WTC11 (cell line): ENCODE data around the gene BCAR3. TPM values are rescaled to one million over a fixed set of nuclear protein-coding genes. Genes with fewer than 3 reads are reported as not detected.

ENCODE experiments used
- ATAC-seq: fragments of 200-7000 bp; cut with Tn5 transposase; 2 replicates; pipeline ENCODE4 v1.10.0; 2021; ENCODE audit warnings: mild to moderate bottlenecking, moderate library complexity
- CTCF ChIA-PET: fragments of 300-600 bp; sonication (Branson Sonifier 250); formaldehyde crosslinking; loops from one replicate; lab custom pipeline; 2021; ENCODE audit warnings: antibody characterized with exemption; lab: Charles Lee
- POLR2A ChIA-PET: fragments of 350-600 bp; sonication (Branson Sonifier 250); formaldehyde crosslinking; loops from one replicate; lab custom pipeline; 2021; ENCODE audit warnings: antibody characterized with exemption; lab: Charles Lee
- DNase-seq: peaks from one replicate; pipeline ENCODE4 v3.0.0; 2021; ENCODE audit warnings: low spot score
- H3K27ac Mint-ChIP-seq: 2 replicates; pipeline ENCODE4 v1.8.0; 2021; ENCODE audit warnings: mixed read lengths
- H3K27me3 Mint-ChIP-seq: 2 replicates; pipeline ENCODE4 v1.8.0; 2021; ENCODE audit warnings: low read depth, mild to moderate bottlenecking, moderate library complexity, mixed read lengths
- H3K36me3 Mint-ChIP-seq: 2 replicates; pipeline ENCODE4 v1.8.0; 2021; ENCODE audit warnings: mixed read lengths
- H3K4me1 Mint-ChIP-seq: 2 replicates; pipeline ENCODE4 v1.8.0; 2022; ENCODE audit warnings: mixed read lengths
- H3K4me3 Mint-ChIP-seq: 2 replicates; pipeline ENCODE4 v1.8.0; 2021; ENCODE audit warnings: mild to moderate bottlenecking, moderate library complexity, mixed read lengths
- H3K9me3 Mint-ChIP-seq: 2 replicates; pipeline ENCODE4 v1.8.0; 2021; ENCODE audit warnings: mixed read lengths
- CREB1 ChIP-seq: sonication (generic); formaldehyde crosslinking; IDR thresholded peaks from 2 replicates; pipeline ENCODE4 v1.8.0; 2023; ENCODE audit warnings: mild to moderate bottlenecking, missing genetic modification reagents
- FOXJ3 ChIP-seq: sonication (generic); formaldehyde crosslinking; IDR thresholded peaks from 2 replicates; pipeline ENCODE4 v1.9.0; 2021; ENCODE audit warnings: missing genetic modification reagents, mild to moderate bottlenecking, borderline replicate concordance
- FOXK1 ChIP-seq: sonication (generic); formaldehyde crosslinking; IDR thresholded peaks from 2 replicates; pipeline ENCODE4 v1.8.0; 2022; ENCODE audit warnings: mild to moderate bottlenecking, moderate library complexity, missing genetic modification reagents
- JAZF1 ChIP-seq: fragments of 250-450 bp; sonication (Bioruptor Pico); IDR thresholded peaks from 2 replicates; pipeline ENCODE4 v1.9.0; 2021; ENCODE audit warnings: moderate library complexity, mild to moderate bottlenecking, inconsistent platforms
- NR1H2 ChIP-seq: sonication (generic); formaldehyde crosslinking; IDR thresholded peaks from 2 replicates; pipeline ENCODE4 v1.9.0; 2021; ENCODE audit warnings: mild to moderate bottlenecking, moderate library complexity, missing genetic modification reagents
- TEAD4 ChIP-seq: sonication (generic); formaldehyde crosslinking; IDR thresholded peaks from 2 replicates; pipeline ENCODE4 v1.8.0; 2022; ENCODE audit warnings: mild to moderate bottlenecking, missing genetic modification reagents
- TP53 ChIP-seq: sonication (generic); formaldehyde crosslinking; IDR thresholded peaks from 2 replicates; pipeline ENCODE4 v1.8.1; 2023; ENCODE audit warnings: mild to moderate bottlenecking, missing genetic modification reagents
- ZNF121 ChIP-seq: sonication (generic); formaldehyde crosslinking; IDR thresholded peaks from 2 replicates; pipeline ENCODE4 v1.8.0; 2023; ENCODE audit warnings: missing genetic modification reagents
- ZNF138 ChIP-seq: sonication (generic); formaldehyde crosslinking; conservative IDR thresholded peaks from 2 replicates; pipeline ENCODE4 v1.8.1; 2022; ENCODE audit warnings: mild to moderate bottlenecking, moderate library complexity, missing genetic modification reagents
- ZNF232 ChIP-seq: sonication (generic); formaldehyde crosslinking; IDR thresholded peaks from 2 replicates; pipeline ENCODE4 v1.8.0; 2022; ENCODE audit warnings: mild to moderate bottlenecking, missing genetic modification reagents
- ZNF263 ChIP-seq: sonication (generic); formaldehyde crosslinking; IDR thresholded peaks from 2 replicates; pipeline ENCODE4 v1.8.1; 2022; ENCODE audit warnings: low read depth, mild to moderate bottlenecking, moderate library complexity, missing genetic modification reagents
- total RNA-seq: library from RNA; stranded (reverse); gene quantifications from 3 replicates; pipeline ENCODE4 v1.2.3, GENCODE V29; 2021
- TF ChIP-seq, protein P1 (sequence below): sonication (generic); formaldehyde crosslinking; IDR thresholded peaks from 2 replicates; pipeline ENCODE4 v1.8.1; 2023; ENCODE audit warnings: mild to moderate bottlenecking, missing genetic modification reagents
- TF ChIP-seq, protein P2 (sequence below): fragments of 250-450 bp; sonication (Bioruptor Pico); IDR thresholded peaks from 2 replicates; pipeline ENCODE4 v1.9.0; 2021; ENCODE audit warnings: mild to moderate bottlenecking
- TF ChIP-seq, protein P3 (sequence below): sonication (generic); formaldehyde crosslinking; IDR thresholded peaks from 2 replicates; pipeline ENCODE4 v1.8.1; 2023; ENCODE audit warnings: mild to moderate bottlenecking, moderate library complexity, missing genetic modification reagents
- TF ChIP-seq, protein P4 (sequence below): sonication (generic); formaldehyde crosslinking; IDR thresholded peaks from 2 replicates; pipeline ENCODE4 v1.8.1; 2022; ENCODE audit warnings: mild to moderate bottlenecking, moderate library complexity, missing genetic modification reagents
- TF ChIP-seq, protein P5 (sequence below): fragments of 250-450 bp; sonication (Bioruptor Pico); IDR thresholded peaks from 2 replicates; pipeline ENCODE4 v1.9.0; 2021; ENCODE audit warnings: moderate library complexity, mild to moderate bottlenecking, inconsistent platforms, borderline replicate concordance
- TF ChIP-seq, protein P6 (sequence below): sonication (generic); formaldehyde crosslinking; conservative IDR thresholded peaks from 2 replicates; pipeline ENCODE4 v1.8.1; 2022; ENCODE audit warnings: mild to moderate bottlenecking, missing genetic modification reagents
- TF ChIP-seq, protein P7 (sequence below): fragments of 250-450 bp; sonication (Bioruptor Pico); IDR thresholded peaks from 2 replicates; pipeline ENCODE4 v1.8.0; 2021; ENCODE audit warnings: mild to moderate bottlenecking
- TF ChIP-seq, protein P8 (sequence below): sonication (generic); formaldehyde crosslinking; IDR thresholded peaks from 2 replicates; pipeline ENCODE4 v1.8.0; 2022; ENCODE audit warnings: mild to moderate bottlenecking, missing genetic modification reagents
- TF ChIP-seq, protein P9 (sequence below): sonication (generic); formaldehyde crosslinking; IDR thresholded peaks from 2 replicates; pipeline ENCODE4 v1.8.1; 2023; ENCODE audit warnings: mild to moderate bottlenecking, missing genetic modification reagents, moderate library complexity
- TF ChIP-seq, protein P10 (sequence below): sonication (generic); formaldehyde crosslinking; IDR thresholded peaks from 2 replicates; pipeline ENCODE4 v1.8.1; 2023; ENCODE audit warnings: mild to moderate bottlenecking, missing genetic modification reagents, moderate library complexity

The BCAR3 gene
- total RNA-seq, 1 experiment from 2014 or later = 14.8 TPM

DNA sequence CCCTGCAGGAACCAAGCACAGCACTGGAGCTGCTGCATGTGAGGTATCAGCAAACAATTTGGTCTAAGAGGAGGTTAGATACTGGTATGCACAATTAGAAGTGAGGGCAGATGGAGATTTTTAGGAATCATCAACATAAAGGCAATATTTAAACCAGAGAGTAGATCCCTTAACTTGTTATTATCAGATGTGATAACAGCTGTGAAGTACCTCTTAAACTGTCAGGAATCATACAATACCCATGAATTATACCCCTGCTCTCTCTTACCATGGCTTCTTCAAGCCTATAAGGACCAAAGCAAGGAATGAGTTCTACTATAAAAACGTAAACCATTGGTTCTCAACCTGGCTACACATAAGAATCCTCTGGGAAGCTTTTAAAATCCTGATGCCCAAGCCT, 3.9 kb downstream of the BCAR3 start (continued):
- TF ChIP-seq, protein P1, sequence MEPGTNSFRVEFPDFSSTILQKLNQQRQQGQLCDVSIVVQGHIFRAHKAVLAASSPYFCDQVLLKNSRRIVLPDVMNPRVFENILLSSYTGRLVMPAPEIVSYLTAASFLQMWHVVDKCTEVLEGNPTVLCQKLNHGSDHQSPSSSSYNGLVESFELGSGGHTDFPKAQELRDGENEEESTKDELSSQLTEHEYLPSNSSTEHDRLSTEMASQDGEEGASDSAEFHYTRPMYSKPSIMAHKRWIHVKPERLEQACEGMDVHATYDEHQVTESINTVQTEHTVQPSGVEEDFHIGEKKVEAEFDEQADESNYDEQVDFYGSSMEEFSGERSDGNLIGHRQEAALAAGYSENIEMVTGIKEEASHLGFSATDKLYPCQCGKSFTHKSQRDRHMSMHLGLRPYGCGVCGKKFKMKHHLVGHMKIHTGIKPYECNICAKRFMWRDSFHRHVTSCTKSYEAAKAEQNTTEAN (CRISPR knock-in tag) = no peak
- TF ChIP-seq FOXK1 (CRISPR knock-in tag) = no peak

DNA sequence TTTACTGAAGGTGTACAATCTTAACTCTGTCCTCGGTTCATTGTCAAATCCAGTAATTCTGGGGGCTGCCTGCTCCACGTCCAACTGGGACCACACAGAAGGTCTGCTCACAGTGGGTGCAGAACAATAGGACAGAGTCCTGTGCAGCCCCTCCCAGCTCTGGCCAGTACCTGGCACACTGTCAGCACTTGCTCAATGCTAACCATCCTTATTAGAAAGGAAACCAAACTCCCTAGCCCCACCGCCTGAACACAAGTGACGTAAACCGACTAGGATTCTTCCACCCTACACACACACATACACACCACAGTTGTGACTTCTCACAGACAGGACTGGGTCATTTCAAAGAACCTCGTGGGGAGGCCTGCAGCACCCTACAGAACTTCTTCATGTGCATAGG, 5.2 kb downstream of the BCAR3 start:
- H3K4me3 Mint-ChIP-seq = no peak overlapping the region
- H3K36me3 Mint-ChIP-seq = peaks cover 21% of the 10 kb centered on the region
- H3K4me1 Mint-ChIP-seq = peaks cover 37% of the 10 kb centered on the region
- H3K27me3 Mint-ChIP-seq = peaks cover 10% of the 10 kb centered on the region
- H3K9me3 Mint-ChIP-seq = no peaks in the 10 kb centered on the region
- no peak for ATAC-seq
- TF ChIP-seq ZNF263 (CRISPR knock-in tag) = no peak
- TF ChIP-seq, protein P2, sequence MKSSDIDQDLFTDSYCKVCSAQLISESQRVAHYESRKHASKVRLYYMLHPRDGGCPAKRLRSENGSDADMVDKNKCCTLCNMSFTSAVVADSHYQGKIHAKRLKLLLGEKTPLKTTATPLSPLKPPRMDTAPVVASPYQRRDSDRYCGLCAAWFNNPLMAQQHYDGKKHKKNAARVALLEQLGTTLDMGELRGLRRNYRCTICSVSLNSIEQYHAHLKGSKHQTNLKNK (CRISPR knock-in tag) = no peak
- TF ChIP-seq, protein P3, sequence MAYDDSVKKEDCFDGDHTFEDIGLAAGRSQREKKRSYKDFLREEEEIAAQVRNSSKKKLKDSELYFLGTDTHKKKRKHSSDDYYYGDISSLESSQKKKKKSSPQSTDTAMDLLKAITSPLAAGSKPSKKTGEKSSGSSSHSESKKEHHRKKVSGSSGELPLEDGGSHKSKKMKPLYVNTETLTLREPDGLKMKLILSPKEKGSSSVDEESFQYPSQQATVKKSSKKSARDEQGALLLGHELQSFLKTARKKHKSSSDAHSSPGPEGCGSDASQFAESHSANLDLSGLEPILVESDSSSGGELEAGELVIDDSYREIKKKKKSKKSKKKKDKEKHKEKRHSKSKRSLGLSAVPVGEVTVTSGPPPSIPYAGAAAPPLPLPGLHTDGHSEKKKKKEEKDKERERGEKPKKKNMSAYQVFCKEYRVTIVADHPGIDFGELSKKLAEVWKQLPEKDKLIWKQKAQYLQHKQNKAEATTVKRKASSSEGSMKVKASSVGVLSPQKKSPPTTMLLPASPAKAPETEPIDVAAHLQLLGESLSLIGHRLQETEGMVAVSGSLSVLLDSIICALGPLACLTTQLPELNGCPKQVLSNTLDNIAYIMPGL = no peak
- TF ChIP-seq FOXJ3 (CRISPR knock-in tag) = no peak
- TF ChIP-seq, protein P4, sequence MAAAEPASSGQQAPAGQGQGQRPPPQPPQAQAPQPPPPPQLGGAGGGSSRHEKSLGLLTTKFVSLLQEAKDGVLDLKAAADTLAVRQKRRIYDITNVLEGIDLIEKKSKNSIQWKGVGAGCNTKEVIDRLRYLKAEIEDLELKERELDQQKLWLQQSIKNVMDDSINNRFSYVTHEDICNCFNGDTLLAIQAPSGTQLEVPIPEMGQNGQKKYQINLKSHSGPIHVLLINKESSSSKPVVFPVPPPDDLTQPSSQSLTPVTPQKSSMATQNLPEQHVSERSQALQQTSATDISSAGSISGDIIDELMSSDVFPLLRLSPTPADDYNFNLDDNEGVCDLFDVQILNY (CRISPR knock-in tag) = no peak
- TF ChIP-seq, protein P5, sequence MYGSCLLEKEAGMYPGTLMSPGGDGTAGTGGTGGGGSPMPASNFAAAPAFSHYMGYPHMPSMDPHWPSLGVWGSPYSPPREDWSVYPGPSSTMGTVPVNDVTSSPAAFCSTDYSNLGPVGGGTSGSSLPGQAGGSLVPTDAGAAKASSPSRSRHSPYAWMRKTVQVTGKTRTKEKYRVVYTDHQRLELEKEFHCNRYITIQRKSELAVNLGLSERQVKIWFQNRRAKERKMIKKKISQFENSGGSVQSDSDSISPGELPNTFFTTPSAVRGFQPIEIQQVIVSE = no peak
- no peak for TF ChIP-seq ZNF232 (CRISPR knock-in tag)
- no peak for TF ChIP-seq TP53 (CRISPR knock-in tag)
- TF ChIP-seq ZNF138 (CRISPR knock-in tag) = no peak
- TF ChIP-seq, protein P6, sequence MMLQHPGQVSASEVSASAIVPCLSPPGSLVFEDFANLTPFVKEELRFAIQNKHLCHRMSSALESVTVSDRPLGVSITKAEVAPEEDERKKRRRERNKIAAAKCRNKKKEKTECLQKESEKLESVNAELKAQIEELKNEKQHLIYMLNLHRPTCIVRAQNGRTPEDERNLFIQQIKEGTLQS (CRISPR knock-in tag) = no peak
- TF ChIP-seq ZNF121 (CRISPR knock-in tag) = no peak
- no peak for TF ChIP-seq TEAD4 (CRISPR knock-in tag)
- TF ChIP-seq, protein P7, sequence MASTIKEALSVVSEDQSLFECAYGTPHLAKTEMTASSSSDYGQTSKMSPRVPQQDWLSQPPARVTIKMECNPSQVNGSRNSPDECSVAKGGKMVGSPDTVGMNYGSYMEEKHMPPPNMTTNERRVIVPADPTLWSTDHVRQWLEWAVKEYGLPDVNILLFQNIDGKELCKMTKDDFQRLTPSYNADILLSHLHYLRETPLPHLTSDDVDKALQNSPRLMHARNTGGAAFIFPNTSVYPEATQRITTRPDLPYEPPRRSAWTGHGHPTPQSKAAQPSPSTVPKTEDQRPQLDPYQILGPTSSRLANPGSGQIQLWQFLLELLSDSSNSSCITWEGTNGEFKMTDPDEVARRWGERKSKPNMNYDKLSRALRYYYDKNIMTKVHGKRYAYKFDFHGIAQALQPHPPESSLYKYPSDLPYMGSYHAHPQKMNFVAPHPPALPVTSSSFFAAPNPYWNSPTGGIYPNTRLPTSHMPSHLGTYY (CRISPR knock-in tag) = no peak
- no peak for TF ChIP-seq CREB1
- TF ChIP-seq, protein P8, sequence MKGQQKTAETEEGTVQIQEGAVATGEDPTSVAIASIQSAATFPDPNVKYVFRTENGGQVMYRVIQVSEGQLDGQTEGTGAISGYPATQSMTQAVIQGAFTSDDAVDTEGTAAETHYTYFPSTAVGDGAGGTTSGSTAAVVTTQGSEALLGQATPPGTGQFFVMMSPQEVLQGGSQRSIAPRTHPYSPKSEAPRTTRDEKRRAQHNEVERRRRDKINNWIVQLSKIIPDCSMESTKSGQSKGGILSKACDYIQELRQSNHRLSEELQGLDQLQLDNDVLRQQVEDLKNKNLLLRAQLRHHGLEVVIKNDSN (CRISPR knock-in tag) = no peak
- TF ChIP-seq, protein P9, sequence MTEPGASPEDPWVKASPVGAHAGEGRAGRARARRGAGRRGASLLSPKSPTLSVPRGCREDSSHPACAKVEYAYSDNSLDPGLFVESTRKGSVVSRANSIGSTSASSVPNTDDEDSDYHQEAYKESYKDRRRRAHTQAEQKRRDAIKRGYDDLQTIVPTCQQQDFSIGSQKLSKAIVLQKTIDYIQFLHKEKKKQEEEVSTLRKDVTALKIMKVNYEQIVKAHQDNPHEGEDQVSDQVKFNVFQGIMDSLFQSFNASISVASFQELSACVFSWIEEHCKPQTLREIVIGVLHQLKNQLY = no peak
- TF ChIP-seq, protein P10, sequence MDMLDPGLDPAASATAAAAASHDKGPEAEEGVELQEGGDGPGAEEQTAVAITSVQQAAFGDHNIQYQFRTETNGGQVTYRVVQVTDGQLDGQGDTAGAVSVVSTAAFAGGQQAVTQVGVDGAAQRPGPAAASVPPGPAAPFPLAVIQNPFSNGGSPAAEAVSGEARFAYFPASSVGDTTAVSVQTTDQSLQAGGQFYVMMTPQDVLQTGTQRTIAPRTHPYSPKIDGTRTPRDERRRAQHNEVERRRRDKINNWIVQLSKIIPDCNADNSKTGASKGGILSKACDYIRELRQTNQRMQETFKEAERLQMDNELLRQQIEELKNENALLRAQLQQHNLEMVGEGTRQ (CRISPR knock-in tag) = no peak
- no peak for TF ChIP-seq NR1H2
- TF ChIP-seq JAZF1 (CRISPR knock-in tag) = no peak
- POLR2A ChIA-PET = no interaction called here
- H3K27ac Mint-ChIP-seq = no peak overlapping the region
- no peak for DNase-seq
- CTCF ChIA-PET = interaction anchor here (0.9 kb wide), 2 partner anchors 47 to 74 kb away, joined by 3 read pairs; no protein-coding TSS in a partner anchor
